ENCODE results near the gene BPIFB4. TPM values are rescaled to one million over a fixed set of nuclear protein-coding genes. Genes with fewer than 3 reads are reported as not detected.

The BPIFB4 gene
- total and polyA plus RNA-seq, 10 donors = not detected

DNA sequence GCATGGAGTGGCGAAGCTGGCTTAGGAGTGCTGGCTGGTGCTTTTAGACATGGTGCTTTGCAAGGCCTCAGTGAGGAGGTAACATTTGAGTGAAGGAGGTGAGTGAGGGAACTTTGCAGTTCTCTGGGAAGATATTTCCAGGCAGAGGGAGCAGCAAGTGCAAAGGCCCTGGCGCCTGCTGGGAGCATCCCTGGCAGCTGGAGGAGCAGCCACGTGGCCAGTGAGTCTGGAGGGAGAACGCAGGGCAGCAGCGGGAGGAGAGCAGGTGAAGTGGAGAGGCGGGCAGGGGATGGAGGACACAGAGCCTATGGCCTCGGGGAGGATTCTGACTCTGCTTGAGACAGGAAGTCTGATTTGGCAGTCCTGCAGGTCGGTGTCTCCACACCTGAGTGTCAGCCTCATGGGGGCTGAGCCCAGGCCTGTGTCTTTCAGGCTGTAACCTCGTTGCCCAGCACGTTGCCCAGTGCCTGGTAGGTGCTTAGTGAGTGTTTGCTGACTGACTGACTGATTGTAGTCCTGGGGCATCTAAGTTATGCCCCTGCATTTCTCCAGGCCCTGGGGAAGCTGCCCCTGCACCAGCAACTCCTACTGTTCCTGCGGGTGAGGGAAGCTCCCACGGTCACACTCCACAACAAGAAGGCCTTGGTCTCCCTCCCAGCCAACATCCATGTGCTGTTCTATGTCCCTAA is 11.0 kb upstream of the BPIFB4 start:
- Histone ChIP-seq H3K36me3 (no peaks in the 10 kb centered on the region), H3K4me1 (no peaks in the 10 kb centered on the region), H3K4me3 (no peak overlapping the region), H3K9me3 (no peaks in the 10 kb centered on the region), H3K27ac (no peak overlapping the region), H3K27me3 (replicated peaks in 1 of 7) (no peaks in the 10 kb centered on the region)
- WGBS, 5 donors = 71 to 84% (median 82%) methylated on average over 8 to 12 of the region's 12 CpGs
- intact Hi-C loops (cut with DNase I; ENCODE audit: low total_unique reads) = no loop called here
- DNase-seq = peak; percentile 47
- TF ChIP-seq, protein P1, sequence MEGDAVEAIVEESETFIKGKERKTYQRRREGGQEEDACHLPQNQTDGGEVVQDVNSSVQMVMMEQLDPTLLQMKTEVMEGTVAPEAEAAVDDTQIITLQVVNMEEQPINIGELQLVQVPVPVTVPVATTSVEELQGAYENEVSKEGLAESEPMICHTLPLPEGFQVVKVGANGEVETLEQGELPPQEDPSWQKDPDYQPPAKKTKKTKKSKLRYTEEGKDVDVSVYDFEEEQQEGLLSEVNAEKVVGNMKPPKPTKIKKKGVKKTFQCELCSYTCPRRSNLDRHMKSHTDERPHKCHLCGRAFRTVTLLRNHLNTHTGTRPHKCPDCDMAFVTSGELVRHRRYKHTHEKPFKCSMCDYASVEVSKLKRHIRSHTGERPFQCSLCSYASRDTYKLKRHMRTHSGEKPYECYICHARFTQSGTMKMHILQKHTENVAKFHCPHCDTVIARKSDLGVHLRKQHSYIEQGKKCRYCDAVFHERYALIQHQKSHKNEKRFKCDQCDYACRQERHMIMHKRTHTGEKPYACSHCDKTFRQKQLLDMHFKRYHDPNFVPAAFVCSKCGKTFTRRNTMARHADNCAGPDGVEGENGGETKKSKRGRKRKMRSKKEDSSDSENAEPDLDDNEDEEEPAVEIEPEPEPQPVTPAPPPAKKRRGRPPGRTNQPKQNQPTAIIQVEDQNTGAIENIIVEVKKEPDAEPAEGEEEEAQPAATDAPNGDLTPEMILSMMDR (IDR thresholded peaks at IDR 0.05 in 8 of 11, conservative IDR thresholded peaks at IDR 0.05 in 3 of 11) = no peak
- TF ChIP-seq POLR2A (IDR thresholded peaks at IDR 0.05) (no peak), POLR2AphosphoS5 (IDR thresholded peaks at IDR 0.05) (no peak)

DNA sequence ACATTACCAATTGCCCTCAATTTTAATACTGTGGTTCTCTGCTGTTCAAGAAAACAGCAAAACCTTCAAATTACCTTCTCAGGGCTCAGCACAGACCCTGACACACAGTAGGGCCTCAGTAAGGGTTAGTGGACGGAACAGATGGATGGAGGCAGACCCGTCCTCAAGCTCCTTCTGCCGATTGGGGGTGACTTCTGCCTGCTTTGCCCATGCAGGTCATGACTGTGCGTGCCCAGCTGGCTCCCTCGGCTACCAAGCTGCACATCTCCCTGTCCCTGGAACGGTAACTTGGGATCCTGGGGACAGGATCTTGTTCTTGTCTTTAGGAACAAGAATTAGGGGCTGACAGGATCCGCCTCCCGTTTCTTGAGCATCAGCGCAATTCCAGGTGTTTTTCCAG is 9.8 kb upstream of the BPIFB4 start:
- Histone ChIP-seq H3K27me3 (replicated peaks in 1 of 7) (no peaks in the 10 kb centered on the region), H3K27ac (no peak overlapping the region), H3K36me3 (no peaks in the 10 kb centered on the region), H3K9me3 (no peaks in the 10 kb centered on the region), H3K4me1 (no peaks in the 10 kb centered on the region), H3K4me3 (no peak overlapping the region)
- intact Hi-C loops (cut with DNase I; ENCODE audit: low total_unique reads) = no loop called here
- TF ChIP-seq POLR2AphosphoS5 (IDR thresholded peaks at IDR 0.05) (no peak), POLR2A (IDR thresholded peaks at IDR 0.05) (no peak)
- TF ChIP-seq, protein P1 (IDR thresholded peaks at IDR 0.05 in 8 of 11, conservative IDR thresholded peaks at IDR 0.05 in 3 of 11) = no peak
- peak; percentile 43 for DNase-seq
- 81 to 94% (median 88%) methylated on average over 9 of the region's 9 CpGs for WGBS, 5 donors

DNA sequence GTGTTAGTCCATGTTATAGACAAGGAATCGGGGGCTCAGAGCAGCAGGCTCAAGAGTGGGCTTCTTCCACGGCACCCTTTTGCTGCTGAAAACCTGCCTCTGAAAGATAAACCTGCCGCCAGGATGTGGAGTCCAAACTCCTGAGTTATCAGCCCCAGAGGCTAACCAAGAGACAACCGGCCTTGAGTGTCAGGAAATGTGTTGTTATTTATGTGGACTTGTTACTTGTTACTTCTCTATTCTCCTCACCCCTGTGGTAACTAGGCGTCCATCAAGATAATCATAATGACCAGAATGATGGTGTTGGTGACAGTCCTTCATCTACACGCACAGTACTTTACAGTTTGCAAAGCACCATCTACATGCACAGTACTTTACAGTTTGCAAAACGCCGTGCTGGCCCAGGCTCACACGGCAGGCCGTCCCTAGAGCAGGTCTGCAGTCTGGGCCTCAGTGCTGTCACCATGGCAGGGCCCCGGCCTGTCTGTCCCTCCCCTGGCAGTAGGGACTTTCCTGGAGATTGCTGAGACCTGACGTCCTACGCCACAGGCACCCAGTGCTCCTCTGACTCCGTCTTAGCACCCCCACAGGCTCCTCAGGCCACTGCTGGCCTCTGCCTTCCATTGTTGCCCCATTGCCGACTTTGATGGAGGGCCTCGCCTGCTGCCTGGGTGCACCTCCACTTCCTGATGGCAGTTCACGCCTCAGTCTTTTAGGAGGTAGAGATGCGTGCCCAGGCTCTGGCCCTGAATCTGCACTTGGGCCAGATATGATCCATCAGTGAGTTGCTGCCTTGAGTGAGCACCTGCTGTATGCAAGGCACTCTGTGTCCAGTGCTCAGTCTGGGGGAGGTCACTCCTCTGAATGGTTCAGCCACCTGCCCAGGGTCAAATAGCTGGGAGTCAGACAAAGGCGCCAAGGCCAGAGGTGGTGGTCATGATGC is 9.1 kb upstream of the BPIFB4 start:
- Histone ChIP-seq H3K9me3 (no peaks in the 10 kb centered on the region), H3K4me1 (no peaks in the 10 kb centered on the region), H3K27me3 (replicated peaks in 1 of 7) (no peaks in the 10 kb centered on the region), H3K4me3 (no peak overlapping the region), H3K27ac (no peak overlapping the region), H3K36me3 (no peaks in the 10 kb centered on the region)
- DNase-seq = peak; percentile 38
- intact Hi-C loops (cut with DNase I; ENCODE audit: low total_unique reads) = no loop called here
- 62 to 79% (median 70%) methylated on average over 16 to 19 of the region's 19 CpGs for WGBS, 5 donors
- TF ChIP-seq, protein P1 (IDR thresholded peaks at IDR 0.05 in 8 of 11, conservative IDR thresholded peaks at IDR 0.05 in 3 of 11) = no peak
- TF ChIP-seq POLR2AphosphoS5 (IDR thresholded peaks at IDR 0.05) (no peak), POLR2A (IDR thresholded peaks at IDR 0.05) (no peak)

DNA sequence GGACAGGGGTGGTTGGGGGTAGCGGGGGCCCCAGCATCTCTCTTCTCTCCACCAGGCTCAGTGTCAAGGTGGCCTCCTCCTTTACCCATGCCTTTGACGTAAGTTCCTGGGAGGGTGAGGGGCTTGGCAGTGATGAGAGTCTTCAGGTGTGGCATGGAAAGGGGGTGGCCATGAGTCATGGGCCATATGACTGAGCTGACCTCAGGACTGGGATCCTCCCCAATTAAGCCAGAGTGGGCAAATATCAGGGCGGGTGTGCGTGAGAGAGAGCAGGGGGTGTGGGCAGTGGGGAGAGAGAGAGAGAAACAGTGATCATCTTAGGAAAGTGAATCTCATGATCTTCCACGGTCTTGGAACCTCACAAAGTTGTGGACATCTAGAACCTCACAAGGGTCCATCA is 8.2 kb upstream of the BPIFB4 start:
- Histone ChIP-seq H3K36me3 (no peaks in the 10 kb centered on the region), H3K4me3 (no peak overlapping the region), H3K27me3 (replicated peaks in 1 of 7) (no peaks in the 10 kb centered on the region), H3K27ac (no peak overlapping the region), H3K9me3 (no peaks in the 10 kb centered on the region), H3K4me1 (no peaks in the 10 kb centered on the region)
- peak; percentile 9 for DNase-seq
- TF ChIP-seq POLR2AphosphoS5 (IDR thresholded peaks at IDR 0.05) (no peak), POLR2A (IDR thresholded peaks at IDR 0.05) (no peak)
- TF ChIP-seq, protein P1 (IDR thresholded peaks at IDR 0.05 in 8 of 11, conservative IDR thresholded peaks at IDR 0.05 in 3 of 11) = no peak
- intact Hi-C loops (cut with DNase I; ENCODE audit: low total_unique reads) = no loop called here
- 69 to 93% (median 88%) methylated on average over 5 of the region's 5 CpGs for WGBS, 5 donors
